Suppressor macrophage treated with lipopolysaccharide for 1 hour (primary cell): ENCODE measurements around the gene SPINDOC.

ENCODE experiments used
- DNase-seq, 3 donors: peaks; one replicate each; pipeline ENCODE4 v3.0.0-alpha.2; 2020 to 2022

SPINDOC gene

DNA sequence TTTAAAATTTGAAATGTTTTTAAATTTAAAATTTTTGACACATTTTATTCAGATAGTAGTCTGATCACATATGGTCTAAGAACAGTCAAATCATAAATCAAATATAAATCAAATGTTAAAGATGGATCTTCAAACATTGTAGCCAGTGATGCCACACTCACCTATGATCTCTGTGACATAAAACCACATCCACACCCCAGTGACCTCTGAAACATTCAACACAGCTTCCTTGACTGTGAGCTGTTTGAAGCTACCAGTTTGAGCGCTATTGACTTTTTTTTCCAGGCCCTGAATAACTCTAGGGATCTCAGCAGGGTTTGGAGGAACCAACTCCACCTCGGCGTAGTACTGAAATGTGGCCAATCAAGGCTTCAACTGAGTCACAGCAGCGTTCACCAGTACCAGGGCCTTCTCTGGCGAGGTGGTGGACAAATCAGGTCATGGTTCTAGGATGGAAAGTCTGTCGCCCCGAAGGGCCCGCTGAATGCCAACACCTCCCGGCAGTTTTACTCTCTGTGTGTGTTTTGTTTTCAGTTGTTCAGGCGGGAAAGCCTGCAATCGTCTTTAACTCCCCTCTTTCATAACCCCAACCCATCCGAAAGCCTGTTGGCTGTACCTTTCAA is 21.4 kb downstream of the SPINDOC start:
- no peak for DNase-seq

DNA sequence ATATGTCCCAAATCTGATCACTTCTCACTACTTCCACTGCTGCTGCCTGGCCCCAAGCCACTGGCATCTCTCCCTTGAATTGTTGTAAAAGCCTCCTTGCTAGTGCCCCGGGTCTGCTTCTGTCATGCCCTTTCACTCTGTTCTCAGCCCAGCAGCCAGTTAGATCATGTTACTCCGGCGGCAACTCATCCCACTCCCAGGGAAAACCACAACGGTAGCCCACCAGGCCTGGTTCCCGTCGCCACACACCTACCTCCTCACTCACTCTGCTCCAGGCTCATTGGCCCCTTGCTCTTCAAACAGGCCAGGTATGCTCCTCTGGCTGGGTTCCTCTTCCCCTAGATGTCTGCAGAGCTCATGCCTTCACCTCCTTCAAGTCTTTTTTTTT is 21.9 kb downstream of the SPINDOC start:
- DNase-seq = no peak

DNA sequence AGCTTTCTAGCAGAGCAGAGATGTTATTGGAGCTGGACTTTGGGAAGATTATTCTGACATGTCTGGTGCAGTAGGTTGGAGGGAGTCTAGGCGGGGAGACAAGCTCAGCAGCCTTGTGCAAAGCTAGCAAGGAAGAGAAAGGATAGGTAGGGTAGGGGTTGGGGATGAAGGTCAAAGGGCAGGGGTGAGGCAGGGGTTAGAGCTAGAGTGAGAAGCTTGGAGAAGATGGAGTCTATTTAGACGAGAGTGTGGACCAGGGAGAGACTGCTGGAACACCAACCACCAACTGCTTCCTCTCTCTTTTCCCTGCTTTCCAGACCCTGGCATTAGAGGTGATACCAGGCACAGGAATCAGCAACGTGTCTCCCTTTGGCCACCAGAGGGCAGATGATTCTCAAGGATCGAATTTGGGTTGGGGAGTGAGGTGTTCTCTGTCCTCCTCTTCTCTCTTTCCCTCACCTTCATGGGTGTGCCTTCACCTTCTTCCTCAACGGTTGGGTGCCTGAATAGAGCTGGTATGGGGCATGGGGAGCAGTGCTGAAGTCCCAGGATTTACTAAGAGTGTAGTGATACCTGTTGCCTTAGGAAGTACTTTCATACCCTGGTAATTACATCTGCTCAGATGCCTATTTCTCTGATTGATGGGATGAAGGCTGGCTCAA is 23.9 kb downstream of the SPINDOC start:
- peak; percentile 82 to 87 (median 82) for DNase-seq

- DNase-seq = peak; percentile 66 to 78 (median 77)
Measured at GRCh38 chr11:63837739-63838138, 24.5 kb downstream of the SPINDOC start.

GRCh38 chr11:63838150-63838677 is 25.0 kb downstream of the SPINDOC start:
- no peak for DNase-seq

DNA sequence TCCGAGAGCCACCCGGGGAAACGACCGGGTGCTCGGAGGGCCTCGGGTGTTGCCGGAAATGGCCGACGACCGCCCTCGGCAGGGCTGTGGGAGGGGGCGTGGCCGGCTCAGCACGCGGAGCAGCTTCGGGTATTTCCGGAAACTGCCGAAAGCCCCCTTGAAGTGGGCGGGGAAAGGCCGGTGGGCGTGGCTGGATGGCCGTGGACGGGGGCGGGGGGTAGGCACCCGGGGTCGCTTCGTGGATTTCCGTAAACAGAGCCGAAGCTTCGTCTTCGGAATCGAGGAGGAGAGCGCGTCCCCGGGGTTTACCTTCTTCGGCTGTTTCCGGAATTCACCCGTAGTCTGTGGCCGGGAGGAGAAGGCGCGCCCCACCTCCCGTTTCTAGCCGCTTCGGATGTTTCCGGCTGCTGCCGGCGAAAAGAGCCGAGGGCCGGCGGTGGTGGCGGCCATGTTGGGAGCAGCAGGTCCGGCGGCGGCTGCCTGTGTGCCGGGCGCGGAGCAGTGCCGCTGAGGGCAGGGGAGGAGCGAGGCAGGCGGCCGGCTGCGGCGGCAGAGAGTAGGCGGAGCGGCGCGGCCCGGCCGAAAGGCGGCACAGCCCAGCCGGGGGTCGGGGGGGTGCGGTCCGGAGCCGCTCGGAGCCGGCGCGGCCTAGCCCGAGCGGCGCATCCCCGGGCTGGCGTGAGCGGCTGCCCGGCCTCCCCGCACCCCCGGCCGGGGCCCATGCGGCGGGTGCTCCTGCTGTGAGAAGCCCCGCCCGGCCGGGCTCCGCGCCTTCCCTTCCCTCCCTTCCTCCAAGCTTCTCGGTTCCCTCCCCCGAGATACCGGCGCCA is 25.6 kb downstream of the SPINDOC start, which contains the start of gene MARK2:
MARK2 (plus strand) TSS at position 433 of the 830 bp plus-strand sequence; CDS start at position 830, 397 bp downstream.
- DNase-seq = peak; percentile 99 to 100 (median 99)

GRCh38 chr11:63839508-63840355 is 26.5 kb downstream of the SPINDOC start:
- DNase-seq = peak; percentile 58 to 72 (median 62)

DNA sequence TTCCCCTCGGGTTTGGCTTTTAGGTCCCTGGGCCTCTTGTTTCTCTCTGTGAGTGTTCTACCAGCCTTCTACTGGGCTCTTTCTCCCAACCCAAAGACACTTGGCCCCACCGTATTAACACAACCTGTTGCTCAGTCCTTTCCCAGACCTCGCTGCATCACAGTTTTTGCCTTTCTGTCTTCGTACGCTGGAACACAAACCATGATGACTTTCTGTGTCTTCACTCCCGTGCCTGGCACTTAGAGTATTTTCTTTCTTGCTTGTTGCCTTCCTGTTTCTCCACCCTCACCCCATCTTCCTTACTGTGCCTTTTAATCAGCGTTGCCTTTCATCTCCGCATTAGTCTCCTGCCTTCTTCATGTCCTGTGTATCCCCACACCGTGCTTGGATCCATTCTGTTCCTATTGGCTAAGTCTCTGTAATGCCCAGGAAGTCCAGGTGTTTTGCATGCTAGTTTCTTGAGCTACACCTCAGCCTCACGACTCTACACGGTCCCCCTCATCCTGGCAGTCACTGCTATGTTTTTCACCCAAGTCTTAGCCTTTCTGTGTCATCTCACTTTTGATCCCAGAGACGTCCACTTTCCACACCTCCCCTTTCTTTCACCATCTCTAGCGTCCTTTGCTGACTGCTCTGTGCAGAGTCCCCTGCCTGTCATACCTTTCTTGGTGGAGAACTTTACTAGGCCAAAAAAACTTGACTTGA is 27.3 kb downstream of the SPINDOC start:
- DNase-seq = peak in 2 of 3 donors; percentile 18 to 26

DNA sequence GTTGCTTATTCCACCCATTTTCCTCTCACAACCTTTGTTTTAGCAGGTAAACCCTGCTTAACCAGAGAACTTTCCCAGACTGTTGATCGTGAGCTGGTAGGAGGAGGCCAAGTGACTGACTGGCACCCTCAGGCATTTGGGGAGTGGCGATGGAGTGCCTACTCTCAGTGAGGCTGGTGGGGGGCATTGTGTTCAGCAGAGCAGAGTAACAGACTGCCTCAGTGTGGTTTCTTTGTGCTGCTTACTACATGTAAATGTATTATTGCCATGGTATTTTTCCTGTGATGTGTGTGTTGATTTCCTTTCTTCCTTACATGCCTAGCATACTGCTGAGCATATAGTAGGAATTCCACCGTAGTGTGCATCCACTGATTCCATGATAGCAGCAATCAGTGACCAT is 28.3 kb downstream of the SPINDOC start:
- no peak for DNase-seq

- no peak for DNase-seq
Measured at GRCh38 chr11:63843041-63843440, 29.8 kb downstream of the SPINDOC start.

DNA sequence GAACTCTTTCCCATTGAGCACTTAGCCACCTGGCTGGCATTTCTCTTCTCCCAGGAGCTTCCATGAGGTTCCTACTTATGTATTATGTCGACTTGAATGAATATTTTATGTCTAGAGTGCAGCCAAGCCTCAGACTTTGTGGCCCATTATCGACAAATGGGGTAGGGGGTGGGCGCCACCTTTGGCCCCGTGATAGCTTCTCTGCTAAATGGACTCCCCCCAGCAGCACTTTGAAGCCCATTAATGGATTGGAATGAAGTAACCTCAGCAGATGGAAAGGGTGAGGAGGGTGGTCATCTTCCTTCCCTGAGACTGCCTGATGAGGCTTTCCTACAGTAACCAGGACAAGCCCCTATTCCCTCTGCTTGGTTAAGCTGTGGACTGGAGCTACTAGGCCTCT is 31.6 kb downstream of the SPINDOC start:
- DNase-seq = no peak

DNA sequence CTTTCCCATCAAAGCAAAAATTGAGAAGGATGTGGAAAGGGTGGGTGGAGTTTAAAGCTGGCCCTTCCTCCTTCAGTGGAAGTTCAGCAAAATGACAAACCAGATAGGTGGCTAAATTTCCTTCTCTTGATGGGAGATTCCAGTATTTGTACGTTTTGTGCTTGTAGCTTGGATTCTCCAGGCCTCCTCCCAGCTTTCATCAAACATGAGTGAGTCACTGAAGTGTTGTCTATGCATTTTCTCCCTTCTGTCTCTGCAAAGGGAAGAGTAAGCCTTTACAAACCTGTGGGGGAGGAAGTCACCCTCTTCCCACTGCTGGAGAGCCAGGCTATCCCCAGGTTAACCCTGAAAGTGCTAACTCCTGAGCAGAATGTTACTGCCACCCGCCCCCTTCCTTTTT is 32.0 kb downstream of the SPINDOC start:
- DNase-seq = peak; percentile 91 to 99 (median 97)

- DNase-seq = no peak
Measured at GRCh38 chr11:63845911-63846310, 32.7 kb downstream of the SPINDOC start.

GRCh38 chr11:63846897-63847296 is 33.6 kb downstream of the SPINDOC start:
- DNase-seq = no peak

- no peak for DNase-seq
Measured at GRCh38 chr11:63847363-63847762, 34.1 kb downstream of the SPINDOC start.

- DNase-seq = no peak
Measured at GRCh38 chr11:63849691-63850090, 36.4 kb downstream of the SPINDOC start.

DNA sequence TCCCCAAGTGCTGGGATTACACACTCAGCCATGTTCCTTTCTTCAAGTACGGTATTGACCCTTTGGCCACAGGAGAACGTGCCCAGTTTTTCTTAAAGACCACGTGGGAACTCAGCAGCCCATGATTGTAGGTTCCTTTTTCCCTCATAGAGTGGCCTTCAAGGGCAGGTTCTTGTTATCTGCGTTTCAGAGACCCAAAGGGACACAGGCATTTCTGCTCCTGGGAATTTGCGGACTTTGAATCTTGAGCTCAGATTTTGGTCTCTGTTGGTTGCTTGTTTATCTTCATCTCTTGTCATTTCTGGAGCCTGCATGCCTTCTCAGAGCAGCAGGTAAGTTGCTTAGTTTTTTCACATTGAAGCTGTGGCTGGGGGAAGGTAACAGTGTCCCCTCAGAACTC is 37.7 kb downstream of the SPINDOC start:
- no peak for DNase-seq

GRCh38 chr11:63851364-63851763 is 38.1 kb downstream of the SPINDOC start:
- DNase-seq = peak in 2 of 3 donors; percentile 20 to 40

DNA sequence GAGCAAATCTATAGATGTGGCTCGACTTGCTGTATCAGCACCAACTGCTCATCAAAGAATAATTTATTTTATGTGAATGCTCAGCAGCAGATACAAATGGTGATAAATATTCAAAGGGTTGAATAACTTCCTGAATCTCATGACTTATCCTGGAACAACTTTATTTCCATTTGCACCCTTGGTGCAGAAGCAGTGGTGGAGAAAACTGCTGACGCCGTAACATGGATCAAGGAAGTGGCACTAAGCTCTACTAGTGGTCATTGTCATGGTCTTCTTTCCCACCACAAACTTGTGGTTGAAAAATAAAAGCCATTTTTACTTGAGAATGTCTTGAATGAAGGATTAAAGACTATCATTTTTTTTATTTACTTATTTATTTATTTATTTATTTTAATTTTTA is 40.2 kb downstream of the SPINDOC start:
- DNase-seq = peak; percentile 51 to 63 (median 56)

DNA sequence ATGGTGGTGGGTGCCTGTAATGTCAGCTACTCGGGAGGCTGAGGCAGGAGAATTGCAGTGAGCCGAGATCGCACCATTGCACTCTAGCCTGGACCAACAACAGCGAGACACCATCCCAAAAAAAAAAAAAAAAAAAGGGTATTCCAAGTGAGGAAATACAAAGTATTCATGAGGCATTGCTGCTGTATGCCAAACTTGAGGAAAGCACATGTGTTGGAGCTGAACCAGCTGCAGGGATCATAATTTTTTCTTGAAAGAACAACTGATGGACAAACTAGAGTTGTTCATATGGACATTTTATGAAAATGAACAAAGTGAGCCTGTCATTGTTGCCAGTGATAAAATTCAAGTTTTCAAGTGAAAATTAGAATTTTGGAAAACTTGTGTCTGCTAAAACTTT is 41.4 kb downstream of the SPINDOC start:
- no peak for DNase-seq

- no peak for DNase-seq
Measured at GRCh38 chr11:63855975-63856374, 42.7 kb downstream of the SPINDOC start.
